Activated gamma-delta T cell (primary cell): ENCODE data around the gene SETBP1.

Source experiments
- DNase-seq: peaks from one replicate; lab custom pipeline; 2025; lab: John Stamatoyannopoulos, UW

The SETBP1 gene

DNA sequence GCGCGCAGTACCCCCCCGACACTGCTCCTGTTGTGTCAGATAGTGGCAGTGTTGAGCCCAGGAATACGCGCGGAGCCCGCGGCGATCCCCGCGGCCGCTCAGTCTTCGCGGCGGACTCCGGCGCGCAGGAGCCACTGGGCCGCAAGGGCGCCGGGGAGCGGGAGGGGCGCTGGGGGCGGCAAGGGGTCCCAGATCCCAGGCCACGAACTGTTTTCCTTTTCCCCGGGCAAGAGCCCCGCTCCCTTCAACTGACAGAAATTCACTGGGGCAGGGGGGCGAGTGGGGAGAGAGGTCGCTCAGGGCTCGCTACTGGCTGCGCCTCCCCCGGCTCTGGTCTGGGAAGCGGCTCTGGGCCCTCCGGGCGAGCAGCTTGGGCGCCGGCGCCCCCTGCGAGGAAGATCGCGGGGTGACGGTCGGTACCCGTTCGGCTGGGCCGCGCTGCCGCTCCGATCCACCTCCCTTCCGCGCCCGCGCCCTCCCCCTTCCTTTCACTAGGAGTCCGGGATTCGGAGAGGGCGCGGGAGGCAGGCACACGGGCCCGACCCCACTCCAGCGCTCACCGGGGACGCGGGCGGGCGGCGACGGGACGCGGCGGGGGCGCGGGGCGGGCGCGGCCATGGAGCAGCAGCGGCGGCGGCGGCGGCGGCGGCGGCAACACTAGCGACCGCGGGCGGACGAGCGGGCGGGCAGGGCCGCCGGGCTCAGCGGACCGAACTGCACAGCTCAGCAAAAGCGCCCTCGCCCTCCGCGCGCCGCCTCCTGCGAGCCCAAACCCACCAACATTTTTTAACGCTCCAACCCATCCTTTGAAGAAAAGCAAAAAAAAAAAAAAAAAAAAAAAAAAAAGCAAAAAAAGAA is 1.4 kb upstream of the SETBP1 start:
- DNase-seq: peak; percentile 52

DNA sequence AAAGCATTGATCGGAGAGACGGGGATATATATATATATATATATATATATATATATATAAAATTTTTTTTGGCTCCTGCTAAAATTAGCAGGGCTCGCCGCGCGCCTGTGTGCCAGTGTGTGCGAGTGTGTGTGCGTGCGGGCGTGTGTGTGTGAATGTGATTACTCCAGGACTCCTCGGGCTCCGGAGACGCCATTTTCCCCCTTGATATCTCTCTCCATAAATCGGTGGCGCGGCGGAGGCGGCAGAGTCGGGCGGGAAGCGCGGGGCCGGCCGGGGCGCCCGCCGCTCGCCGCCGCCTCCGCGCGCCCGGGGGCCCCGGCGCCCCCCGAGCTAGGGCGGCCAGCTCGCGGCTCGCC is 795 bp upstream of the SETBP1 start:
- DNase-seq: no peak

DNA sequence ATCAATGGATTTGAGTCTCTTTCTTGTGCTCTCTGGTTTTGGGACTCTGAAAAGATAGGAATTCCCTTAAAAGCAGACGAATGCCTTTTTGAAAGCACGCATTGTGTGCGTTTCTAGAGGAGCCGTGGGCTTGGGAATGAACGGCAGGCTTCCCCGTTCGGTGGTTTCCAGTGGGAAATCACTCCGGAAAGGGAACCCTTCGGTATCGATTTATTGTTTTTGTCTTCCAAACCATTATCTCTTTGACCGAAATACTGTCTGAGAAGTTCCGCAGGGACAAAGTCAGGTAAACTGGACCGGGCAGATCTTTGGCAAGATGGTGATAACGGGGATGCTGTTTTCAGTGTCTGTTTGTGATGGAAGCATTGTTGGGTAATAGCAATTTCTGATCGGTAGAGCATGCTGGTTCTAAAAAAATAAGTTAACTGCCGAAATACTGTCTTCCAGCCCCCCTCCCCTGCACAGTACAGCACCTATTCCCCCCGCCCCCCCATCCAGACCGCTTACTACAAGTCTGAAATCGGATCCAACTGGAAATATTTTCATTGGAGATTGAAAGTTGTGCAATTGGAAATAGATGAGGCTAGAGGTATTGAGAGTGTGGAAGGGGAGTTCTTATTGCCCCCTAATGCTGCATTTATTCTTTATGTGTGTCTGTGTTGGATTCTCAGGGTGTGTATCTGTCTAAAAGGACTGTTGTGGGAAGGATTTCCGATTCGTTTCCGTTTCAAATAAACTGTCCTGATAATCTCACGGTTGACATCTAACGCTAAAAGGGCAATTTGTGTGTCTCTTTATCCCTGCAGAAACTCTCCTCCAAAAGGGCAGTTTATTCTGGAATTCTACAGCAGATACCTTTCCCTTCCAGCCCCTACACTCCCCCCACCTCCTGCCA is 635 bp downstream of the SETBP1 start:
- DNase-seq: no peak

DNA sequence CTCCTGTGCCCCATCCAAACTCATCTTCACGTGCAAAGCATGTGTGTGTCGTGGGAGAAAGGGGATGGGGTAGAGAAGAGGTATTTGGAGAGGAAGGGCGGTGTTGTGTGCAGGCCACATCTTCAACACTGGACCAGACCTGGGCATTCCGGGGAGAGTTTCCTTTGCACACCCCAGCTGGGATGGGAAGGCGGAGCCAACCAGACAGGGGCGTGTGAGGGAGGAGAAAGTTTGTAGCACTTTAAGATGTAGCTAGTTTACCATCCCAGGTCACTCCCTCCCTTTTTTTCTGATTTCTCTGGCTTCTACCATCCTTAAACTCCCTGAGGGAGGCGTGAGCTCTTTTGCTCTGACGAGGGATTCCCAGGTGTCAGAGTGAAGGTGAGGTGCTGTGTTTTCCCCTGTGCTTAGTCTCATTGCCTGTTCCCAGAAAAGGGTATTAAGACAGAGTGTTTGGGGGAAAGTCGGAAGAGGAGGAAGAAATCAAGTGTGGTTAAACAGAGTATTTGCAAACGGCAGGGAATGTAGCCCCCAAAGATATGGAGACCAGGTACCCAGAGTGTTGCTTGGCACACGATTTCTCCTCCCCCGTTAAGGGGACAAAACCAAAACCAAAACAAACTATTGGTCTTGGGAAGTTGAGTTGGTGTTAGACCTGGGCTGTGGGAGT is 1.6 kb downstream of the SETBP1 start:
- no peak for DNase-seq

DNA sequence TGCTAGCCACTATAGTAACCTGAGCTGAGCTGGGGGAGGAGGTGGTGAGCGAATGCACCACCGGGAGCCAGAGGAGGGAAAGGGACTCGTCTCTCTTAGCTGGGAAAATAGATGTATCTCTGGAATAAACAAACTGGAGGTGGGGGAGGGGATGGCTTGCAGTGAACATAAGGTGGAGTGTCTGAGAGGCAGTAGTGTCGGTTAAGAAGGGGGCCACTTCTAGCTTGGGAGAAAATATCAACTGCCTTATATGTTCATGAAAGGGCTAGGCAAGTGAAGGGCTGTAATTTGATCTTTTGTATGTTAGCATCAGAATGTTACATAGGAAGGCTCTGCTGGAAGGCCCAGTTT is 2.2 kb downstream of the SETBP1 start:
- no peak for DNase-seq

DNA sequence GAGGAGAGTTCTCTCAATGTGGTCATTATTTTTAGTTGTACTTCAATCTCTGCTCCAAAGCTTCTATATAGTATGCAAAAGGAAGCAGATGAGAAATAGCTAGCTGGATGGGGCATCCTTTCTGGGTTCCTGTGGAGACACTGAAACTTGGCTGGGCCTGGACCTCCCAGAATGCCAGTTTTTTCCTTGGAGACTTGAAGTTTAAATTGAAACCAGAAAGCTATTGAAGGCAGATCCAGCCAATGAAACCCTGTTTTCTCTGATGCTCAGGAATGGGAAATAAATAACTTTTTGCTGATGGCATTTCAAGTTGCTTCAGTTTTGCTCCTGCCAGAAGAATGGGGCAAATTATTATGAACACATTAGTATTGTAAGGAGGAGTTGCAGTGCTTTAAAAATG is 2.9 kb downstream of the SETBP1 start:
- DNase-seq: no peak

DNA sequence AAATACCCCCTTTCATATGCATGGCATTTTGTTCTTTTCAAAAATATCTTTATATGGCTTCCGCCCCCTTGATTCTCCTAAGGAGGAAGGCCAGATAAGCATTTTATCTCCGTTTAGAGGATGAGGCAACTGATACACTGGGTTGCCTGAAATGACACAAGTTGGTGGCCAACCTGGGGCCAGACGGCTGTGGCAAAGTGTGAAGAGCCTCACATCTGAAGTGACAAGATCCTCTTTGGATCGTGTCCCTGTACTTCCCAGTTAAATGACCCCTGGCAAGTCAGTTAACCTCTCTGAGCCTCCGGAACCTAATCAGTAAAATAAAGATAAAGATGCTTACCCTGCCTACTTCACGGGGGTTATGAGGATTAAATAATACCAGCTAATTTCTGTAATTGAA is 4.6 kb downstream of the SETBP1 start:
- no peak for DNase-seq

DNA sequence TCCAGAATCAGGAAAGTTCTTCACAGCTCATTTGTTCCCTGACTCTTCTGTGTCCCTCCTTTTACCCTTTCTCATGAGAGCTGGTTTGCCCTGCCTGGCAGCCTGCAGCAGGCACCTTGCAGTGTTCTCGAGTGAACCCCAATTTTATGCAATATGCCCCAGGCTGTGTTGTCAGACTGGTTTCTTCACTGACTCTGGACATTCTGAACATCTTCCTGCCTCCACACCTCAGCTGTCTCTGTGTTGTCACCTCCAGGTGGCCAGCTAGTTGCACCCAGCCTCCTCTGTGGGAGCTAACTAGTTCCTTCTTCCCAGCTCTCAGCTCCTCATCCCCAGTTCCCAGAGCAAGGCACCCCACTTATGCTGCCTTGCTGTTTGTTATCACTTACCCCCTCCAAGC is 5.5 kb downstream of the SETBP1 start:
- no peak for DNase-seq

DNA sequence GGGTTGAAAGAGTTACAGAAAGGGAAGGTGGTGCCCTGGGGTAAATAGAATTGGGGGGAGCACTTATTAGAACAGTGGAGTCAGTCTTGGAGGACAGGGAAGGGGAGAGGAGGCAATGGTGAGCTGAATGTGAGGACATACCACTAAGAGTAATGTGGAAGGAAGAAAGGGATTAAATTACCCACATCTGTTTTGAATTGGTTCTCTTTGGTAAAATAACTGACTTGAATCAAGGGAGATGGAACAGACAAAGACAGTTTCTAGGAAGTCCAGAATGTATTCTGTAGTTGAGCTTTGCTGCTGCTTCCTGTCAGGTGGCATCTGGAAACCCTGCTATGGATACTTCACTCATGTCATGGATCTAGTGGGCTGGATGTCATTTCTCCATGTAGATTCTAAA is 6.7 kb downstream of the SETBP1 start:
- no peak for DNase-seq

DNA sequence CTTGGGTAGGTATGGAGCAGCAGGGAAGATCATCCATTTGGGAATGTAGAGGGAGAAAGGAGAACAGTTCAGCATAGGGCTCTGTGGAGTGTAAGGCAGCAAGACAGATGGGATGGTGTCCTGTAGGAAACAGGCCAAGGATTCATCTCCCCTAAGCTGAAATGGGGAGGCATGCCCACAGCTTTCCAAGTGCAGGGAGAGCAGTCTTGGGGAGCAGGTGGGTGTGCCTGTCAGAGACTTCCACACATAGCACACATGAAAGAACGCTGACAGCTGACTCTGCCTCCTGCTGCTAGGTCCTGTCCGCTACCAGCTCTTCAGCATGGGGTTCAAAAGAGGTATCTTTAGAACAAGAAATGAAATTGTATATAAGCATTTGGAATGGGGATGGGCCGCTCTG is 9.0 kb downstream of the SETBP1 start:
- DNase-seq: no peak

DNA sequence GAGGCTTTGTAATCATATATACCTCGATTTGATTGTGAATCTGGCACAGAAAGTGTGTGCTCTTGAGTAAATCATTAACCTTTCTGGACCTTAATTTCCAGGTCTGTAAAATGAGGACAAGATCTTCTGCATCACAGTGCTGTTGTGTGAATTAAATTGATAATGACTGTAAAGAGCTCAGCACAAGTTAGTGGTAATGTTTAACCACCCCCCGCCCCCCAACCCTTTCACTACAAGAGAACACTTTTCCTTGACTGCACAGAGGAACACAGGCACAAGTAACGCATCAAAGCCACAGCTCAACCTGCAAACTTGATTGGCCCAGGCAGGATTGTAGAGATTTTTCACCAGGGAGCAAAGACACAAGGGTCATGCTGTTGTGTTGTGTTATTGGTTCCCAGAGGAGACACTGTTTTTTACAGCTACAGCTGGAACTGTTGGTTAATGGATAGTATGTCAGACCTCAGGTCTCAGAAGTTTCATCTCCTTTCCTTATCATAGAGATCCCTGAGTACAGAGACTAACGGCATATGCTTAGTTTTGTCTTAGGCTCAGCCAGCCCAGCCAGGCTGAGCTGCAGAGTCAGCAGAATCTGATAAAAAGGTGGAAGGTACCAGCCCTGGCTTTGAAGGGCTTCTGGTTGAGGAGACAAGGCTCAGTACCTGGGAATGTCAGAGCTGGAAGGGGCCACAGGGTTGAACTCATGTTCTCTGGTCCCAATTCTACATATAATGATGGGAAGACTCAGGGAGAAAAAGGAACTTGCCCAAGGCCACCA is 10.6 kb downstream of the SETBP1 start:
- no peak for DNase-seq

DNA sequence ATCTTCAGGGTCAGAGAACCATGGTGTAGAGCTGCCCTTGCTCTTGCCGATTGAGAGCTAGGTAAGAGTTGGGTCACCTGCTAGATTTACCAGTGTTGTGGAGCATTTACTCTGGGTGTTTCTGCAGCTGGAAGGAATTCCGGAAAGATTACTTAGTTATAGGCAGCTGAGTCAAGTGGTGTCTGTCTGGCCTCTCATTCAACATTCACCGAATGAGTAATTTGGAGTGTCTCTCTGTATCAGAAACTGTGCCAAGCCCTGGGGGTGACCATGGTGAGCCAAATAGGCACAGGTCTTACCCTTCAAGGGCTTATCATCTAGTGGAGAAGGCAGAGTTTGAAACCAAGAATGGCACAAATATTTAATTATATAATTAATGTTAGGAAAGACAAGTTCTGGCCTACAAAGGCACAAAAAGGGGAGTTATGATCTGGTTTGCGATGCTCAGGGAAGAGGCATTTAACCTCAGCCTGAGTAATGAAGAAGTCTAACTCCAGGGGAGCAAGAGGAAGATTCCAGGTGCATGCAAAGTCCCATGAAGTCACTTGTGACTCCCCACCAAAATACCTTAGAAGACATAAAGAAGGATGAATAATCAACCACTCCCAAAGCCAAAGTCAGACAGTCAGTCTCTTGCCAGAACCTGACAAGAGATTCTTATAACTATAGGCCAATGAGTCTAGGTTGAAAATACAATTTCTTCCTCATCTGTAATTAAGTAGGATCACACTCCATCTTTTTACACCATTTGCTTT is 12.5 kb downstream of the SETBP1 start:
- no peak for DNase-seq

DNA sequence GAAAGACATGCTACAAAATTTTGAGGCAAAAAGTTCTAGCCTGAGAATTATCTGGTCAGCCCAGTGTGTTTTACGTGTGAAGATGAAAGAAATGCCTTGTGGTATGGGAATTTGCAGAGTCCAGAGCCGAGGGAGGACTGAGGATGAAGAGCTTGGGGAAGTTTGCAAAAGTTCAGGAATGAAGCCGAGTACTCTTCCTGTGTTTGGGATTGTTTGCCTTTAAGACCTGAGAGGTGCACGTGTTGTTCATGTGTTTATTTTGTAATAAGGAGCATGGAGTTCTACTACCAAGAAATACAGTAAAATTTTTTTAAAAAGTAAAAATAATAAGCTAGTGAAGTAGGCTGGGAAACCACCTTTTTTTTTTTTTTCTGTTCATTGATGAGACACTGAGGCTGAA is 14.8 kb downstream of the SETBP1 start:
- DNase-seq: no peak

DNA sequence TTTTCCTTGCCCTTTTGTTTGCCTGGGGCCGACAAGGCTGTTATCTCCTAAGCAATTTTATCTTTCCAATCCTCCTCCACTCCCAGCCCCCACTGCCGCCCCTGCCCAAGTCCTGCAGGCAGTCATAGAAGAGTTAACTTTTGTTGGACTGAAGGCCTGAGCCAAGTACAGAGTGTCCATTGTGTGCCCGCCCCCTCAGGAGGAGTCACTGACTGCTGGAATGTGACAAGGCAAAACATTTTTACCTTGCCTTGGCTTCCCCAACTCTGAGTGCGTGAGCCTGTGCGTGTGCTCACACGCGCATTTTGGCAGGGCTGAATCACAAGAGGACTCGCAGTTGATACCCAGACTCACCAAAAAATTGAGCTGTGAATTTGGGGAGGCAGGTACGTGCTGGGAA is 16.2 kb downstream of the SETBP1 start:
- no peak for DNase-seq

DNA sequence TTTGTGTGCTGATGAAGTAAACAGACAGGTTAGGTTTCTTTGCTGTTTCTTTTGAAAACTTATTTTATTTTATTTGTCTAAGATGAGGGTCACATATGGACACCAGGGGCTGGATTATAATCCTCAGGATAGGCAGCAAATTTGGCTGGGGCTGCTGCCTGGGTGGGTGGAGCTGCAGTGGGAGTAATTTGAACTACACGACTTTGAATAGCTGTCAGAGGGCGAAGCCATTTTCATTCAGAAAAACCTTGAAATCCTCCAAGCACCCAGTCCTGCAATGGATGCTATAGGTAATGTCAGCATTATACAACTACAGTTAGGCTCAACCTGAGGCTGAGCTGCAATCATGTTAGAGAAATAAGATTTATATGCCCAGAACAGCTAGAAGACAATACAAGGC is 16.6 kb downstream of the SETBP1 start:
- no peak for DNase-seq

DNA sequence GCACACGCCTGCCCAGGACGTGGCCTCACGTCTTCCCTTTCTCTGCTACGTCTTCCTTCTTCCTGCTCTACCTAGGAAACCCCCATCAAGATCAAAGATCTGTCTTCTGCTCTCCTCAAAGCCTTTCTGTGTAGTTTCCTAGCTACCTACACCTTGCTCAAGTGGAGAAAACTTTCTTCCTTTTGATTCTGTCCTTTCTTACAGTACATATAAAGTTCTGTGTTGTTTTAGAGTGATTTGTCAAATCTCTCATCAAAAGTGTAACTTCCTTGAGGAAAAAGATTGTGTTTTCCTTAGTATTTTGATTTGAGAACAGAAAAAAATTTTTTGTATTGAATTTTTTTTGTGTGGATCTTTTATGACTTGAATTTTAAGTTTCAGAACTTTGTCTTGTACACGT is 17.8 kb downstream of the SETBP1 start:
- DNase-seq: no peak

DNA sequence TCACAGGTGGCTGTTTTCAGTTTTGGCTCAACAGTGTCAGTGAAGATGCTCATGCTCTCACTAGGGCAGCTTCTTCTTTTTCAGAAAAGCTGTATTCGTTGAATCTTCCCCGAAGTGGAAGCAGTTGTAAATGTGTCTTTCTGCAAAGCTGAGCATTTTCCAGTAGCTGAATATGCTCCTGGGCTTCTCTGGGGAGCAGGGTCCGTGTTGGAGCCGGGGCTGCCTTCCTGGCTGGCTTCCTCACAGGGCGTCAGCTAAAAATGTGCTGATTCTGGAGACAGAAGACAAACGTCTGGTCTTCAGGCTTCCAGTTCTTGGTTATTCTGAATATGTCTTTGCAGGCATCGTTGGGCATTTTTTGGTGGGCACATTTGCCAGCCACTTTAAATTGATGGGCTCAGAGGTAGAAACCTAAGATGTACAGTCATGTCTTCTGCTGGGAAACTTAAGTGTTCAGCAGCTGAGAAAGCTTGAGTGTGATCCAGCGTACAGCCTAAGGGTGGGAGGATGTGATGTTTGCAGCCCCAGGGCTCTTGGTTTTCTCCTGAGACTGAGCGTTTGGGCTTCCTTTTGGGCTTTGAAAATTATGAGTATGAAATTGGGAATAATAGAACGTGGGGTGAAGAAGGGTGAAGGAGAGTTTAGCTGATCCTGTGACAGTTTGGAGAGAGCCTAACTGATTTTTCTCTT is 19.0 kb downstream of the SETBP1 start:
- no peak for DNase-seq

DNA sequence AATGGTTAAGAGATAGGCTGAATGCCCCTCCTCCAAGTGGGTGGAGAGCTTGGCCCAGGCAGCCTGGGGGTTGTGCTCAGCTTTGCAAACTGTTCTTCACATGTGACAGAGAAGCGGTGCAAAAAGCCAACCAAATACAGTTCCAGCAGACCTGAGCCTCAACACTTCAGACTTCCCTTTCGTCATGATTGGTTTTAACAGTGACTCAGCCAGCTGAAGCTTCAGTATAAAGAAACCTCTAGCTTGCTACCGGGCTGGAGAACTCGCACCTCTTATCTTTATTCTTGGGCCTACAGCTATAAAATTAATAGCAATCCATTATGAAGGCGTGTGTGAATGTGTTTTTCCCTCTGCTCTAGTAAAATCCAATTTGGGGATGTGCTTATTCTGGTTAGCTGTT is 20.0 kb downstream of the SETBP1 start:
- DNase-seq: no peak

DNA sequence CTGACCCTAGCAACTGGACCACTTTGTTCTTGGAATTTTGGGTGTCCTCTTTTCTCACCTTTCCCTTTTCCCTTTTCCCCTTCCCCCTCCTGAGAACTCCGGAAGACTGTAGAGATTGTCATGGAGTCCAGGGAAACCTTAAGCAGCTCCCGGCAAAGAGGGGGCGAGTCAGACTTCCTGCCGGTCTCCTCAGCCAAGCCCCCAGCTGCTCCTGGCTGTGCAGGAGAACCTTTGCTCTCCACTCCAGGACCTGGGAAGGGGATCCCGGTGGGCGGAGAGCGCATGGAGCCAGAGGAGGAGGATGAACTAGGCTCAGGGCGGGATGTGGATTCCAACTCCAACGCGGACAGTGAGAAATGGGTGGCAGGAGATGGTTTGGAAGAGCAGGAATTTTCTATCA is 20.5 kb downstream of the SETBP1 start:
- DNase-seq: no peak

DNA sequence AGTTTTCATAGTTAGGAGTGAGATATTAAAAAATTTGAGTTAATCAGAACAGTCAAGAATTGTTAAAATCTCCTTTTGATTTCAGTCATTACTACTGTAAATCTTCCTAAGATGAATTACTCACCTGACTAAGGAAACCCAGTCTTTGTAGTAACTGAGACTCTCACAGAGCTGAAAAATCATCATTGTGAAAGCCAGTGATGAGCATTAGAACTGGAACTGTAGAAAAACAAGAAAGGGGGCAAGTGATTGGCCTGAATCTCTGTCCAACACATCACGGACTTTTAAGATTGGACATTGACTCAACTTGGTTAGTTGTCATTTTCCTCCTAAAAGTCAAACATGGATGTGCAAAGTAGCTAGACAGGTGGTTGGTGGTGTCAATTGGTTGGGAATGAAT is 21.9 kb downstream of the SETBP1 start:
- DNase-seq: no peak
